Right ventricle myocardium superior (tissue), 1 donor: Measurements from ENCODE around the gene KIF24. TPM values are rescaled to one million over a fixed set of nuclear protein-coding genes. Genes with fewer than 3 reads are reported as not detected.

Experiments used
- ATAC-seq: fragments of 200-7000 bp; cut with Tn5 transposase; one replicate; pipeline ENCODE4 v1.9.1; 2020; ENCODE audit warnings: mild to moderate bottlenecking; ENCODE audit not compliant: poor library complexity
- DNase-seq: peaks from one replicate; pipeline ENCODE4 v3.0.0-alpha.2; 2020
- intact Hi-C: fragments of 100-400 bp; cut with DNase I; formaldehyde crosslinking; loops from one replicate; pipeline ENCODE4 v1.11.2; 2022
- long read RNA-seq: library from polyadenylated mRNA; unstranded; transcript quantifications from one replicate; pipeline ENCODE4 v2.0.0, GENCODE V29; 2021
- total RNA-seq: library from RNA; stranded (reverse); fragmentation: NEBNext Ultra II Directional; extraction: Animal tissue kit (Norgen Biotek cat#: 25700); gene quantifications from one replicate; pipeline ENCODE4 v1.2.1, GENCODE V29; 2021
- donor health status: DM: no; HTN: yes; CAD: no; lungs with severe emphysema.

The KIF24 gene, protein sequence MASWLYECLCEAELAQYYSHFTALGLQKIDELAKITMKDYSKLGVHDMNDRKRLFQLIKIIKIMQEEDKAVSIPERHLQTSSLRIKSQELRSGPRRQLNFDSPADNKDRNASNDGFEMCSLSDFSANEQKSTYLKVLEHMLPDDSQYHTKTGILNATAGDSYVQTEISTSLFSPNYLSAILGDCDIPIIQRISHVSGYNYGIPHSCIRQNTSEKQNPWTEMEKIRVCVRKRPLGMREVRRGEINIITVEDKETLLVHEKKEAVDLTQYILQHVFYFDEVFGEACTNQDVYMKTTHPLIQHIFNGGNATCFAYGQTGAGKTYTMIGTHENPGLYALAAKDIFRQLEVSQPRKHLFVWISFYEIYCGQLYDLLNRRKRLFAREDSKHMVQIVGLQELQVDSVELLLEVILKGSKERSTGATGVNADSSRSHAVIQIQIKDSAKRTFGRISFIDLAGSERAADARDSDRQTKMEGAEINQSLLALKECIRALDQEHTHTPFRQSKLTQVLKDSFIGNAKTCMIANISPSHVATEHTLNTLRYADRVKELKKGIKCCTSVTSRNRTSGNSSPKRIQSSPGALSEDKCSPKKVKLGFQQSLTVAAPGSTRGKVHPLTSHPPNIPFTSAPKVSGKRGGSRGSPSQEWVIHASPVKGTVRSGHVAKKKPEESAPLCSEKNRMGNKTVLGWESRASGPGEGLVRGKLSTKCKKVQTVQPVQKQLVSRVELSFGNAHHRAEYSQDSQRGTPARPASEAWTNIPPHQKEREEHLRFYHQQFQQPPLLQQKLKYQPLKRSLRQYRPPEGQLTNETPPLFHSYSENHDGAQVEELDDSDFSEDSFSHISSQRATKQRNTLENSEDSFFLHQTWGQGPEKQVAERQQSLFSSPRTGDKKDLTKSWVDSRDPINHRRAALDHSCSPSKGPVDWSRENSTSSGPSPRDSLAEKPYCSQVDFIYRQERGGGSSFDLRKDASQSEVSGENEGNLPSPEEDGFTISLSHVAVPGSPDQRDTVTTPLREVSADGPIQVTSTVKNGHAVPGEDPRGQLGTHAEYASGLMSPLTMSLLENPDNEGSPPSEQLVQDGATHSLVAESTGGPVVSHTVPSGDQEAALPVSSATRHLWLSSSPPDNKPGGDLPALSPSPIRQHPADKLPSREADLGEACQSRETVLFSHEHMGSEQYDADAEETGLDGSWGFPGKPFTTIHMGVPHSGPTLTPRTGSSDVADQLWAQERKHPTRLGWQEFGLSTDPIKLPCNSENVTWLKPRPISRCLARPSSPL (N-terminal part only)
- total RNA-seq, result 0.56 TPM
- long read RNA-seq, partial matches to known transcripts, result 1 of 2 reads
- long read RNA-seq, other reads (novel, unspliced or antisense), result 1 of 2 reads

DNA sequence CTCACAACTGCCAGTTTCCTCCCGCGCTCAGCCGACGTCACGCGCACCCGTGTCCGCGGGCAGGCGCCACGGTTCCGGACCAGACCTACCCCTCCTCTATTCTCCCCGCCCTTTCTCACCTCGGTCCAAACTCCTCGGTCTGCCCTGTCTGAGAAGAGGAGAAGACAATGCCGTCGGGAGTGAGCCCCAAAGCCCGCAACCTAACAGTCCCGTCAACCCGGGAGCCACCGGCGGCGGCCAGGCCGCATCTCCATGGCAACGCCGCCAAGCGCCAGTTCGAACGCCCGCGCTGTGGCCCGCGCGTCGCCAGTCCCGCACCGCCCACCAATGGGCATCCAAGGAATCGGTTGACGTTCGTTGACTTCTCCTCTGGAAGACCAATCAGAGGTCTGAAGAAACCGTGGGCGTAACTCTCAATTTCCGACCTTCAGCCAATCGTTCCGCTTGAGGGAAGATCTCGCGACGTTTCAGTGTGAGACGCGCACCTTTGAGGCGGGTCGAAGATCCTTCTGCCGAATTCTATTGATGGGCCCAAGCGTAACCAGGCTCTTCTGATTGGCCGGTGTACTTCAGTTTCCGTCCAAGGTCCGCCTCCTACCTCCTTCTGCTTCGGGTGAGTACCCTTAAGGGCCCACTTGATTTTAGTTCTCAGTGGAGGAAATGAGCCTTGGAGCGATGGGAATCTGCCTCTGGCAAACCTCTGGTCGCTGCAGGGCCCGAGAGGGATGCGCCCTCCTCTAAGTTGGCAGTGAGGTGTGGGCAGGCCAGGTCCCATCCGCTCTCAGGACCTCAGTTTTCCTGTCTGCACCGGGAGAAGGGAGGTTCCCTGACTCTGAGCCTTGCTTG, at the start of gene KIF24, which contains the start of gene NUDT2:
KIF24 (minus strand) TSS at position 282 of the 846 bp plus-strand sequence. CDS start 17,922 bp downstream, outside the sequence.
NUDT2 (plus strand) TSS at position 583 of the 846 bp plus-strand sequence. CDS start 9,471 bp downstream, outside the sequence.
- ATAC-seq, result peak; percentile 97
- peak; percentile 96 for DNase-seq
- intact Hi-C loops, result no loop called here

DNA sequence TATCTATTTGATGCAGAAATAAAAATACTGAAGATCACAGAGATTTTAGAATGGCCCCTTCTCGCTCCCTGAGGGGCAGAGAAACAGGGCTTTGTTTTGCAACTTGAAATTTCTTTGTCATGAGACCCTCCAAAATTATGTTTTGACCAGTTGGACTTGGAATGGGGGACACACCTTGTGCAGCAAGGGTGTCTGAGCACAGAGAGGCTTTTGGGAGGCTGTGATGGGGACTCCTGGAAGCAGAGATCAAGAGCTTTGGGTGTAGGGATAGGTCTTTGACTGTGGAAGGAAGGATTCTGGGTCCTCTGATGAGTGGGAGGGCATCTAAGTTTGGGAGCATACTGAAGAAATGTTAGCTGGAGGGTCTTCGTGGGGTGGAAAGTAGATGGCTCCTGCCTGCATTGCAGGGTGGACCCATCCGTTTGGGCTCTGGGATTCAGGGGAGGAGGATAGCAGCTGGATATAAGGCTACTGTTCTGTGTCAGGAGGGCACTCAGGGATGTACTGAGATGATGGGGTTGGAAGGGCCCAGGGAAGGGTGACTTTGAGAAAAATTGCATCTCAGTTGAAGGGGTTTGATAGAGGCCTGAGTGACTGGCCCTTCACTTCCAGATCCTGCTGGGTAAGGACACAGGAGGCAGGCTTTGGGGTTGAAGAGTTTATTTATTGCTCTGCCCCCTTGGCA, 49.5 kb upstream of the KIF24 start:
- ATAC-seq, result no peak

GRCh38 chr9:34377404-34377746, 48.3 kb upstream of the KIF24 start:
- intact Hi-C loops, result loop anchor here (10.0 kb wide), 1 partner anchor 253 kb away; the partner anchor contains the start of gene DCAF12
- ATAC-seq, result no peak
- peak; percentile 61 for DNase-seq

More for the DNA sequence above, 49.5 kb upstream of the KIF24 start:
- intact Hi-C loops, result loop anchor here (2.0 to 10.0 kb wide), 2 partner anchors 46 to 254 kb away; partner anchors contain the start of gene DCAF12
- no peak for DNase-seq

DNA sequence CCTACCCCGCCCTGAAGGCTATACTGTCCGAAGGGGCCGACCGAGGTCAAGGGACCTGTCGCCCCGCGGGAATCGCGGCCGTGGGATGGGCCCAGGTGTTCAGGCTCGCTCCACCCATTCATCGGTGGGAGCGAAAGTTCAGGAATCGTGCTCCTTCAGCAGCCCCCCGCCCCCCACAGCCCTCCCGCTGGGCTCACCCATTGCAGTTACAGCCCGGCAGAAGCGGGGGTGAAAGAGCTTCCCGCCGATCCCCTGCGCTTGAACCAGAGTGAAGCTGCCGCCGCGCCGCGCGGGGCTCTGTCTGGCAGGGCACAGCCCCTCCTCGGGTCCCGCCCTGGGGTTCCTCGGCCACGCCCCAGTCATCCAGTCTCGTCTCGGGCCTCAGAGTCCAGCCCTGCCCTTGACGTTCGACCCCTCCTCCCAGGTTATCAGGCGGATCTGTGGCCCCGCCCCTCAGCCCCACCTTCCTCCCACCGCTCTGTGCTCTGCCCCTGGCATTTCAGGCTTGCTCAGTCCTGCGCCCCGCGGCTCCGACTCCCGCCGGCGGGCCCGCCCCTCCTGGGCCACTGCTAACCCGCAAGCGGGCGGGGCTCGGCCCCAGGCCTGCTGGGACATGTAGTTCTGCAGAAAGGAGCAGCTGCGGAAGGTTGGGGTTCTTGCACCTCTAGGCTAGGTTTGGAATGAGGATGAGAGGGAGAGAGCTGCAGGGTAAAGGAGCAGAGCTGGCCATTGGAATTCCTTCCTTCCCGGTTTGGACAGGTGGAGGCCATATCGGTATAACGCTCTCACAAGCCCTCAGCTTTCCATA, 47.7 kb upstream of the KIF24 start, which contains the start of gene MYORG:
MYORG (minus strand) TSS at position 303 of the 808 bp plus-strand sequence. CDS start 3,955 bp downstream, outside the sequence.
- peak; percentile 96 for DNase-seq
- intact Hi-C loops, result loop anchor here (10.0 kb wide), 1 partner anchor 252 kb away; the partner anchor contains the start of gene DCAF12
- ATAC-seq, result peak; percentile 82

DNA sequence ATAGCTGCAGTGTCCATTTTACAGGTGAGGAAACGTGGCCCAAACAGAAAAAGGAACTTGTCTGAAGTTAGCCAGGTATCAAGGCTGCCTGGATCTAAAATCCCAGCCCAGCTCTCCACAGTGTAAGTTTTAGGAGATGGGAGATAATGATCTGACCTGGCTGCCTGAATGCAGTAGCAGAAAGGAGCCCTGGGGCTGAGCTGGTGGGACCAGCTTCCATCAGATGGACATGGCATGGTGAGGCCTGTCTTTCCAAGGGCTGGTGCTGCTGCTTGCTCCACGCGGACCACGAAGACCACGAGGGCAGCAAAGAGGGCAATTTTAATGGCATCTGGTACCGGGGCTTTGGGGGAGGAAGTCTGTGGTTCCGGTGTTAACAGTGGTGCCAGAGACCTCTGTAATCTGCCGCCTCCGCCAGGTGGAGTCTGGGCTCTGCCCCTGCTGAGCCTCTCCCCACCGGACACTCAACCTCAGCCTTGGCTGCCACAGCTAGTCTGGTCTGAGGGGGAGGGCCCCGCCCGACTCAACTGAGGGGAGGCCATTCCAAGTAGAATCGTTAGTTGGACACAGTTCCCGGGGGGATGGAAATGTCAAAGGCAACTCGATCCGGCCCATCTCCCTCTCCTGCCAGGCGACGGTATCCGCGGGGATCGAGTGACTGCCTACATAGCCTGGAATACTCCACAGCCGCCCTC, 47.0 kb upstream of the KIF24 start:
- DNase-seq (peak; percentile 73), ATAC-seq (peak; percentile 19)
- intact Hi-C loops, result loop anchor here (10.0 kb wide), 1 partner anchor 251 kb away; the partner anchor contains the start of gene DCAF12

DNA sequence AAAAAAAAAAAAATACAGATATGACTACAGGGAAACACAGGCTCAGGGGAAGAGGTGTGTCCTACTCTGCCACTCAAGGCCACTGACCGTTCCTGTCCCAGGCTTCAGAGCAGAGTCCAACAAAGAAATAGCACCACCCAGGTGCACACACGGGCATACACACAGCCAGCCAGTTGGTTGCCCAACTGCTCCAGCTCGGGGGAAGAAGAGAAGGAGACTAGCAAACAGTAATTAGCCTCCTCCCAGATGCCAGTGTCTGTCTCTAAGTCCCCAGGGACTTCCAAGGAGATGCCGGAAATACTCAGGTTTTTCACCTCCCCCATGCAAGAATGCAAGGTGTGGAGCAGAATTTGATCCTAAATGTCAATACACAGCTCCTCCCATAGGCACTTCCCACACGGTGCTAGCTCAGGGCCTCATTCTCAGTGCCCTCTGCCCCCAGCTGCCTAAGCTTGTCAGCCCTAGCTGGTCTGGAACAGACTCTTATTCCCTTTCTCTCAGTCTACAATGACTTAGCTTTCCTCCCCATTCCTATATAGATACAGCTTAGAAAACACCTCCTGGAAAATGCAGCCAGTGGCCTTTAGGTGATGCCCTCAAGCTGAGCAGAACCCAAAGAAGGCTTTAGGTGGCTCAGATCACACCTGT, 46.0 kb upstream of the KIF24 start:
- ATAC-seq (no peak), DNase-seq (no peak)
- intact Hi-C loops, result loop anchor here (10.0 kb wide), 1 partner anchor 250 kb away; the partner anchor contains the start of gene DCAF12

GRCh38 chr9:34374339-34374738, 45.3 kb upstream of the KIF24 start:
- intact Hi-C loops, result loop anchor here (10.0 kb wide), 1 partner anchor 250 kb away; the partner anchor contains the start of gene DCAF12
- ATAC-seq (no peak), DNase-seq (no peak)

- intact Hi-C loops, result loop anchor here (10.0 kb wide), 1 partner anchor 249 kb away; the partner anchor contains the start of gene DCAF12
- DNase-seq, result no peak
- ATAC-seq, result no peak
Measured at GRCh38 chr9:34373749-34374148, 44.7 kb upstream of the KIF24 start.

- no peak for DNase-seq
- intact Hi-C loops, result loop anchor here (10.0 kb wide), 1 partner anchor 248 kb away; the partner anchor contains the start of gene DCAF12
- ATAC-seq, result no peak
Measured at GRCh38 chr9:34372467-34373011, 43.5 kb upstream of the KIF24 start.

GRCh38 chr9:34371886-34372466, 42.9 kb upstream of the KIF24 start:
- ATAC-seq (no peak), DNase-seq (no peak)
- intact Hi-C loops, result loop anchor here (10.0 kb wide), 1 partner anchor 247 kb away; the partner anchor contains the start of gene DCAF12

GRCh38 chr9:34370970-34371880, 42.2 kb upstream of the KIF24 start:
- intact Hi-C loops, result loop anchor here (10.0 kb wide), 1 partner anchor 246 kb away; the partner anchor contains the start of gene DCAF12
- DNase-seq (no peak), ATAC-seq (no peak)

DNA sequence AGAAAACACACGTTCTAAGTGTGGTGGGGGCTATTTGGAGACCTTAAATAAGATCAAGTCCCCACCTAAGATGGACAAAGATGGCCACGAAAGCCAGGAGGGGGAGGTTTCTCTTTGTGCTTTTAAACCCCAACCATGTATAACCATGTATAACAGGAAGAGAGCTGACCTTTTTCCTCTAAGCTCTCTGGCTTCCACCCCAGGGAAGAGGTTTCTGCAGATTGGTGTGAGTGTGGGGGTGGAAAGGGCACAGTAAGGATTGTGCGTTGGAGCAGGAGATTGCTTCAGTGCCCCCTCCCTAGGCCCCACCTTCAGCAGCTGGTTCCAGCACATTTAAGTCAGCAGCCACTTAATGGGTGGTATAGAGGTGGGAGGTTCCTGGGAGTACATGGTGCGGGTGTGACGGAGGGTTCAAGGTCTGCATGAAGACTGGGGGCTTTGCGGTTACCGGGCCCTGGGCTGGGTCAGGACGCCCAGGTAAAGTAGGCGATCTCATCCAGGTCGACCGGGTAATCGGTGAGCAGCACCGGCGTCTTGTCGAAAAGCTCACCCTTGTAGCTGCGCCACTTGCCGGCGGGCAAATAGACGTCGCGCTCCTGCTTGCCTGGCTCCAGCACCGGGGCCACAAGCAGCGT, 41.4 kb upstream of the KIF24 start:
- intact Hi-C loops, result loop anchor here (10.0 kb wide), 1 partner anchor 246 kb away; the partner anchor contains the start of gene DCAF12
- DNase-seq, result no peak

More for the DNA sequence above, 41.4 kb upstream of the KIF24 start:
- ATAC-seq, result no peak
